Body of pancreas (tissue), 4 donors: ENCODE results near the gene PRR7. TPM values are rescaled to one million over a fixed set of nuclear protein-coding genes. Genes with fewer than 3 reads are reported as not detected.
A peak's percentile ranks its signal among the peaks of the same experiment; 100 is the strongest.

ENCODE experiments used
- ATAC-seq: fragments of 150-250 bp; one replicate; pipeline ENCODE4 v1.9.1; 2016
- DNase-seq, 4 donors: peaks; one replicate each; pipeline ENCODE4 v3.0.0-alpha.2; 2019
- H3K27ac ChIP-seq, 4 donors: fragments of 200-600 bp; sonication (generic); 1 replicate in 3 of 4; 2 replicates in 1 of 4; pipeline versions ENCODE4 v1.5.1 to v1.6.1; 2016 to 2019; ENCODE audit warnings: mild to moderate bottlenecking in 1 of 4, mixed read lengths in 1 of 4, moderate library complexity in 1 of 4
- H3K27me3 ChIP-seq, 2 donors: fragments of 200-600 bp; sonication (generic); one replicate each; pipeline ENCODE4 v1.6.0; 2016; ENCODE audit warnings: mild to moderate bottlenecking in 1 of 2
- H3K36me3 ChIP-seq, 2 donors: fragments of 200-600 bp; sonication (generic); replicated peaks in 1 of 2; 2 replicates each; pipeline ENCODE4 v1.5.1; 2016; ENCODE audit warnings: low read depth in 2 of 2; ENCODE audit not compliant: insufficient read depth in 1 of 2
- H3K4me1 ChIP-seq: fragments of 200-600 bp; sonication (generic); one replicate; pipeline ENCODE4 v1.6.0; 2016
- H3K4me3 ChIP-seq, 2 donors: fragments of 200-600 bp; sonication (generic); 1 replicate in 1 of 2; 2 replicates in 1 of 2; pipeline ENCODE4 v1.5.1; 2016 to 2019
- H3K9me3 ChIP-seq, 3 donors: fragments of 200-600 bp; sonication (generic); 1 replicate in 2 of 3; 2 replicates in 1 of 3; pipeline ENCODE4 v1.5.1; 2016
- CTCF ChIP-seq, 7 experiments: fragments of 450-650 bp in 4 of 7; fragments of 200-600 bp in 3 of 7; sonication (generic) in 3 of 7; IDR thresholded peaks; one replicate each; pipeline ENCODE4 v1.5.1; 2016 to 2019; ENCODE audit warnings: antibody characterized with exemption in 7 of 7
- POLR2A ChIP-seq, 3 donors: fragments of 450-650 bp; IDR thresholded peaks; one replicate each; pipeline ENCODE4 v1.6.1; 2016; ENCODE audit warnings: antibody characterized with exemption in 3 of 3, mild to moderate bottlenecking in 2 of 3
- WGBS, 2 donors: methylation state at CpG; one replicate each; pipeline ENCODE4 v1.1.5; 2017; 5-methylcytosine and 5-hydroxymethylcytosine counted together
- intact Hi-C: fragments of 100-400 bp; cut with DNase I; formaldehyde crosslinking; loops from one replicate; pipeline ENCODE4 v1.15.1; 2023
- total RNA-seq, 2 donors: library from RNA; depleted of rRNA; stranded (reverse); fragments of >200 nt; gene quantifications; one replicate each; pipeline ENCODE4 v1.1.0, GENCODE V29; 2016

PRR7 gene
- total RNA-seq, 2 donors from 2014 or later, result 0.78 to 1.3 TPM

- TF ChIP-seq CTCF (IDR thresholded peaks at IDR 0.05) (no peak), POLR2A (IDR thresholded peaks at IDR 0.05) (peak in 2 of 3 donors; percentile 19 to 25)
- intact Hi-C loops, result loop anchor here (10.0 kb wide), 1 partner anchor 159 kb away; the partner anchor contains the start of gene MXD3
- Histone ChIP-seq H3K9me3 (no peaks in the 10 kb centered on the region), H3K27ac (peak within 1 kb of the TSS in 2 of 4 donors; percentile 47 to 48), H3K27me3 (no peaks in the 10 kb centered on the region), H3K4me1 (peaks cover 17% of the 10 kb centered on the region), H3K4me3 (peak within 1 kb of the TSS; percentile 48 to 57), H3K36me3 (no peaks in the 10 kb centered on the region)
- peak; percentile 80 for ATAC-seq
- 1 to 12% methylated on average over 9 to 58 of the region's 69 CpGs for WGBS, 2 donors
- peak; percentile 34 to 60 (median 50) for DNase-seq
Observed at GRCh38 chr5:177473443-177474001, 26.9 kb downstream of the PRR7 start, which contains the start of gene DBN1. TSS of gene DBN1 (minus strand) at chr5:177473634. CDS start at chr5:177473521, 113 bp downstream.

- Histone ChIP-seq H3K9me3 (no peaks in the 10 kb centered on the region), H3K4me1 (peaks cover 23% of the 10 kb centered on the region), H3K36me3 (no peaks in the 10 kb centered on the region), H3K4me3 (no peak overlapping the region), H3K27me3 (no peaks in the 10 kb centered on the region), H3K27ac (peak overlapping the region in 1 of 4 donors; percentile 47)
- 63 to 68% methylated on average over 7 of the region's 7 CpGs for WGBS, 2 donors
- DNase-seq, result no peak
- ATAC-seq, result no peak
- intact Hi-C loops, result loop anchor here (10.0 kb wide), 1 partner anchor 159 kb away; the partner anchor contains the start of gene MXD3
- TF ChIP-seq CTCF (IDR thresholded peaks at IDR 0.05) (no peak), POLR2A (IDR thresholded peaks at IDR 0.05) (no peak)
Observed at GRCh38 chr5:177474002-177474476, 27.4 kb downstream of the PRR7 start.

- intact Hi-C loops, result loop anchor here (10.0 kb wide), 1 partner anchor 160 kb away; the partner anchor contains the start of gene MXD3
- H3K9me3 ChIP-seq, result no peaks in the 10 kb centered on the region
- 51 to 69% methylated on average over 4 of the region's 4 CpGs for WGBS, 2 donors
- ATAC-seq, result no peak
- no peak overlapping the region for H3K27ac ChIP-seq
- TF ChIP-seq CTCF (IDR thresholded peaks at IDR 0.05) (no peak), POLR2A (IDR thresholded peaks at IDR 0.05) (no peak)
- DNase-seq, result no peak
- peaks cover 32% of the 10 kb centered on the region for H3K4me1 ChIP-seq
- no peak overlapping the region for H3K4me3 ChIP-seq
- H3K27me3 ChIP-seq, result no peaks in the 10 kb centered on the region
- H3K36me3 ChIP-seq, result no peaks in the 10 kb centered on the region
Observed at GRCh38 chr5:177474846-177475562, 28.4 kb downstream of the PRR7 start.

GRCh38 chr5:177475563-177476427, 29.2 kb downstream of the PRR7 start:
- Histone ChIP-seq H3K27me3 (no peaks in the 10 kb centered on the region), H3K9me3 (no peaks in the 10 kb centered on the region), H3K36me3 (no peaks in the 10 kb centered on the region), H3K4me1 (peaks cover 32% of the 10 kb centered on the region), H3K4me3 (no peak overlapping the region), H3K27ac (no peak overlapping the region)
- no peak for ATAC-seq
- 75 to 76% methylated on average over 11 of the region's 11 CpGs for WGBS, 2 donors
- TF ChIP-seq POLR2A (IDR thresholded peaks at IDR 0.05) (no peak), CTCF (IDR thresholded peaks at IDR 0.05) (no peak)
- DNase-seq, result no peak
- intact Hi-C loops, result loop anchor here (10.0 kb wide), 1 partner anchor 161 kb away; the partner anchor contains the start of gene MXD3
